Natural killer cell (primary cell): ENCODE measurements around the gene OPA3. TPM values are rescaled to one million over a fixed set of nuclear protein-coding genes. Genes with fewer than 3 reads are reported as not detected.

Source experiments
- ATAC-seq, 3 donors: fragments of 150-1000 bp in 2 of 3; fragments of 200-7000 bp in 1 of 3; cut with Tn5 transposase; 1 replicate in 1 of 3; 2 replicates in 2 of 3; pipeline ENCODE4 v1.10.0; 2021; ENCODE audit warnings: mild to moderate bottlenecking in 2 of 3, moderate library complexity in 2 of 3
- DNase-seq, 2 donors: peaks; one replicate each; pipeline versions ENCODE4 v3.0.0 to v3.0.0-alpha.2; 2013 to 2021; ENCODE audit warnings: mixed read lengths in 1 of 2
- H3K27ac ChIP-seq: one replicate; pipeline ENCODE4 v1.5.1; 2013; ENCODE audit warnings: mild to moderate bottlenecking, low read length
- H3K27me3 ChIP-seq: one replicate; pipeline ENCODE4 v1.6.1; 2013; ENCODE audit warnings: low read length; ENCODE audit not compliant: control insufficient read depth, insufficient read depth
- H3K36me3 ChIP-seq: one replicate; pipeline ENCODE4 v1.6.1; 2013; ENCODE audit warnings: low read length; ENCODE audit not compliant: control insufficient read depth, insufficient read depth
- H3K4me1 ChIP-seq: one replicate; pipeline ENCODE4 v1.6.1; 2013; ENCODE audit warnings: low read length; ENCODE audit not compliant: control insufficient read depth, insufficient read depth
- H3K4me3 ChIP-seq: one replicate; pipeline ENCODE4 v1.5.1; 2013; ENCODE audit warnings: low read length
- H3K9me3 ChIP-seq: one replicate; pipeline ENCODE4 v1.6.1; 2013; ENCODE audit warnings: low read length; ENCODE audit not compliant: control insufficient read depth, insufficient read depth
- H3K27ac Mint-ChIP-seq, 2 donors: one replicate each; pipeline ENCODE4 v1.8.0; 2022; ENCODE audit warnings: mild to moderate bottlenecking in 2 of 2, mixed read lengths in 2 of 2, moderate library complexity in 1 of 2
- H3K27me3 Mint-ChIP-seq, 2 donors: one replicate each; pipeline ENCODE4 v1.8.0; 2022; ENCODE audit warnings: low read depth in 2 of 2, mixed read lengths in 2 of 2
- H3K36me3 Mint-ChIP-seq: one replicate; pipeline ENCODE4 v1.8.0; 2022; ENCODE audit warnings: mixed read lengths
- H3K4me1 Mint-ChIP-seq, 2 donors: one replicate each; pipeline ENCODE4 v1.8.0; 2022; ENCODE audit warnings: mixed read lengths in 2 of 2
- H3K4me3 Mint-ChIP-seq: one replicate; pipeline ENCODE4 v1.8.0; 2022; ENCODE audit warnings: mild to moderate bottlenecking, moderate library complexity, mixed read lengths
- H3K9me3 Mint-ChIP-seq, 2 donors: one replicate each; pipeline ENCODE4 v1.8.0; 2022; ENCODE audit warnings: mixed read lengths in 2 of 2
- CTCF ChIP-seq: fragments of 200-600 bp; IDR thresholded peaks from one replicate; pipeline ENCODE4 v1.8.0; 2022; ENCODE audit warnings: antibody characterized with exemption
- WGBS: methylation state at CpG from one replicate; pipeline ENCODE4 v1.1.7; 2013; ENCODE audit warnings: missing lambda C conversion rate; ENCODE audit not compliant: insufficient coverage; 5-methylcytosine and 5-hydroxymethylcytosine counted together
- intact Hi-C: fragments of 100-400 bp; cut with micrococcal nuclease; formaldehyde crosslinking; loops from one replicate; pipeline ENCODE4 v1.14.2; 2022
- total RNA-seq, 4 donors: library from RNA; stranded (reverse); fragments of 120-200 nt in 1 of 4; gene quantifications; one replicate each; pipeline versions ENCODE4 v1.2.3 to v1.2.4, GENCODE V29; 2013 to 2022

Gene OPA3
- total RNA-seq, 3 donors from 2014 or later (not counting 1 experiment from before 2014, with no cell fraction given) = 8.2 to 10.4 (median 9.0) TPM

GRCh38 chr19:45489216-45489855 is 95.3 kb downstream of the OPA3 start:
- intact Hi-C loops = no loop called here
- peaks cover 0 to 18% of the 10 kb centered on the region in 2 donors for H3K27me3 Mint-ChIP-seq
- H3K27me3 ChIP-seq = peaks cover 10% of the 10 kb centered on the region
- no peak overlapping the region for H3K4me3 ChIP-seq
- H3K4me3 Mint-ChIP-seq = no peak overlapping the region
- no peak for TF ChIP-seq CTCF
- DNase-seq = no peak
- H3K9me3 Mint-ChIP-seq = no peaks in the 10 kb centered on the region
- H3K9me3 ChIP-seq = no peaks in the 10 kb centered on the region
- H3K36me3 ChIP-seq = no peaks in the 10 kb centered on the region
- H3K4me1 Mint-ChIP-seq = peaks cover 5 to 20% of the 10 kb centered on the region in 2 donors
- H3K27ac Mint-ChIP-seq = no peak overlapping the region
- 92% methylated on average over 20 of the region's 20 CpGs for WGBS
- ATAC-seq = no peak
- peaks cover 28% of the 10 kb centered on the region for H3K4me1 ChIP-seq
- H3K36me3 Mint-ChIP-seq = no peaks in the 10 kb centered on the region
- no peak overlapping the region for H3K27ac ChIP-seq

GRCh38 chr19:45488708-45489107 is 95.9 kb downstream of the OPA3 start:
- Histone ChIP-seq H3K4me1 (peaks cover 27% of the 10 kb centered on the region), H3K36me3 (no peaks in the 10 kb centered on the region), H3K27ac (no peak overlapping the region), H3K4me3 (no peak overlapping the region), H3K27me3 (peaks cover 6% of the 10 kb centered on the region), H3K9me3 (no peaks in the 10 kb centered on the region)
- no peak for DNase-seq
- ATAC-seq = no peak
- 92% methylated on average over 14 of the region's 15 CpGs for WGBS
- no peaks in the 10 kb centered on the region for H3K9me3 Mint-ChIP-seq
- intact Hi-C loops = no loop called here
- no peaks in the 10 kb centered on the region for H3K36me3 Mint-ChIP-seq
- no peak overlapping the region for H3K4me3 Mint-ChIP-seq
- no peak overlapping the region for H3K27ac Mint-ChIP-seq
- H3K4me1 Mint-ChIP-seq = peaks cover 5 to 23% of the 10 kb centered on the region in 2 donors
- peaks cover 0 to 13% of the 10 kb centered on the region in 2 donors for H3K27me3 Mint-ChIP-seq
- no peak for TF ChIP-seq CTCF

- no peaks in the 10 kb centered on the region for H3K27me3 ChIP-seq
- DNase-seq (peak; percentile 97), ATAC-seq (peak; percentile 98 to 100 (median 98))
- WGBS = under 1% methylated on average over 33 of the region's 35 CpGs
- peak; percentile 85 for TF ChIP-seq CTCF
- no peak overlapping the region for H3K27ac ChIP-seq
- peaks cover 13% of the 10 kb centered on the region for H3K4me1 ChIP-seq
- H3K27me3 Mint-ChIP-seq = no peaks in the 10 kb centered on the region
- peaks cover 0 to 10% of the 10 kb centered on the region in 2 donors for H3K4me1 Mint-ChIP-seq
- peak overlapping the region; percentile 75 for H3K4me3 ChIP-seq
- H3K36me3 Mint-ChIP-seq = no peaks in the 10 kb centered on the region
- no peaks in the 10 kb centered on the region for H3K9me3 ChIP-seq
- intact Hi-C loops = no loop called here
- peak overlapping the region; percentile 69 to 80 for H3K27ac Mint-ChIP-seq
- no peaks in the 10 kb centered on the region for H3K36me3 ChIP-seq
- no peaks in the 10 kb centered on the region for H3K9me3 Mint-ChIP-seq
- H3K4me3 Mint-ChIP-seq = peak overlapping the region; percentile 95
Measured at GRCh38 chr19:45485305-45486077, 99.1 kb downstream of the OPA3 start.
